Colonic mucosa (tissue), 4 donors: ENCODE results near the gene TRIM15. TPM values are rescaled to one million over a fixed set of nuclear protein-coding genes. Genes with fewer than 3 reads are reported as not detected.
"Not testable (repeated sequence)": the region's sequence is repeated elsewhere in the genome, so short reads cannot be mapped to it uniquely, and the experiment has no call there.

Experiments used
- DNase-seq: peaks from one replicate; pipeline ENCODE4 v3.0.0-alpha.2; 2020
- H3K27ac ChIP-seq: fragments of 200-600 bp; one replicate; pipeline ENCODE4 v1.8.0; 2021
- H3K27me3 ChIP-seq: fragments of 200-600 bp; one replicate; pipeline ENCODE4 v1.8.0; 2021
- H3K36me3 ChIP-seq: fragments of 200-600 bp; one replicate; pipeline ENCODE4 v1.8.0; 2021
- H3K4me1 ChIP-seq: fragments of 200-600 bp; one replicate; pipeline ENCODE4 v1.8.0; 2021; ENCODE audit warnings: mild to moderate bottlenecking
- H3K4me3 ChIP-seq: fragments of 200-600 bp; one replicate; pipeline ENCODE4 v1.8.0; 2021
- H3K9ac ChIP-seq, 2 donors: one replicate each; pipeline ENCODE4 v1.7.0; 2013; ENCODE audit warnings: control low read depth in 2 of 2, low read depth in 2 of 2, low read length in 2 of 2
- H3K9me3 ChIP-seq: fragments of 200-600 bp; one replicate; pipeline ENCODE4 v1.8.0; 2021
- CTCF ChIP-seq: fragments of 200-600 bp; IDR thresholded peaks from one replicate; pipeline ENCODE4 v1.8.0; 2022; ENCODE audit warnings: antibody characterized with exemption, mild to moderate bottlenecking
- intact Hi-C: fragments of 100-400 bp; cut with DNase I; formaldehyde crosslinking; loops from one replicate; pipeline ENCODE4 v1.14.1; 2022
- total RNA-seq, 2 donors: library from RNA; stranded (reverse); fragmentation: NEBNext Ultra II Directional in 1 of 2; extraction: Animal tissue kit (Norgen Biotek cat#: 25700) in 1 of 2; gene quantifications; one replicate each; pipeline ENCODE4 v1.2.1, GENCODE V29; 2021
- donor health status: healthy.
- donor health status: DM: no; HTN: no; CAD: no.
- donor health status: DM: no; HTN: no; CAD: no.

TRIM15 gene
- total RNA-seq, 2 donors from 2014 or later: 26.8 to 47.3 TPM

- H3K9ac ChIP-seq: peak overlapping the region; percentile 76 to 97
- peak overlapping the region; percentile 91 for H3K27ac ChIP-seq
- H3K9me3 ChIP-seq: no peaks in the 10 kb centered on the region
- H3K36me3 ChIP-seq: no peaks in the 10 kb centered on the region
- peaks cover 7% of the 10 kb centered on the region for H3K4me1 ChIP-seq
- no peak for TF ChIP-seq CTCF
- DNase-seq: peak; percentile 82
- intact Hi-C loops: loop anchor here (5.0 kb wide), 1 partner anchor 112 kb away; no protein-coding TSS in a partner anchor
- H3K27me3 ChIP-seq: no peaks in the 10 kb centered on the region
- peak overlapping the region; percentile 91 for H3K4me3 ChIP-seq
Observed at GRCh38 chr6:30213957-30214656, 50.8 kb downstream of the TRIM15 start.

GRCh38 chr6:30214657-30214982 lies 51.3 kb downstream of the TRIM15 start:
- no peaks in the 10 kb centered on the region for H3K27me3 ChIP-seq
- TF ChIP-seq CTCF: no peak
- intact Hi-C loops: loop anchor here (5.0 kb wide), 1 partner anchor 112 kb away; no protein-coding TSS in a partner anchor
- peaks cover 7% of the 10 kb centered on the region for H3K4me1 ChIP-seq
- no peaks in the 10 kb centered on the region for H3K9me3 ChIP-seq
- peak overlapping the region; percentile 91 for H3K27ac ChIP-seq
- no peak for DNase-seq
- H3K9ac ChIP-seq: peak overlapping the region; percentile 76 to 97
- H3K36me3 ChIP-seq: no peaks in the 10 kb centered on the region
- peak overlapping the region; percentile 91 for H3K4me3 ChIP-seq

GRCh38 chr6:30216096-30216495 lies 52.8 kb downstream of the TRIM15 start:
- H3K36me3 ChIP-seq: no peaks in the 10 kb centered on the region
- no peaks in the 10 kb centered on the region for H3K9me3 ChIP-seq
- TF ChIP-seq CTCF: no peak
- intact Hi-C loops: no loop called here
- no peak for DNase-seq
- no peak overlapping the region for H3K27ac ChIP-seq
- no peaks in the 10 kb centered on the region for H3K4me1 ChIP-seq
- no peak overlapping the region for H3K9ac ChIP-seq
- H3K27me3 ChIP-seq: no peaks in the 10 kb centered on the region
- H3K4me3 ChIP-seq: no peak overlapping the region

GRCh38 chr6:30219244-30219643 lies 55.9 kb downstream of the TRIM15 start:
- H3K4me3 ChIP-seq: no peak overlapping the region
- no peaks in the 10 kb centered on the region for H3K9me3 ChIP-seq
- DNase-seq: peak; percentile 72
- no peaks in the 10 kb centered on the region for H3K4me1 ChIP-seq
- TF ChIP-seq CTCF: peak; percentile 69
- H3K27me3 ChIP-seq: no peaks in the 10 kb centered on the region
- no peaks in the 10 kb centered on the region for H3K36me3 ChIP-seq
- H3K27ac ChIP-seq: no peak overlapping the region
- intact Hi-C loops: no loop called here
- H3K9ac ChIP-seq: no peak overlapping the region

- intact Hi-C loops: not testable (repeated sequence)
Observed at GRCh38 chr6:30221395-30221794, 58.0 kb downstream of the TRIM15 start.

GRCh38 chr6:30221956-30222355 lies 58.6 kb downstream of the TRIM15 start:
- DNase-seq, H3K27ac ChIP-seq, H3K36me3 ChIP-seq, H3K9me3 ChIP-seq, H3K27me3 ChIP-seq, H3K9ac ChIP-seq, intact Hi-C loops, H3K4me1 ChIP-seq, H3K4me3 ChIP-seq: not testable (repeated sequence)

More at GRCh38 chr6:30221395-30221794, 58.0 kb downstream of the TRIM15 start:
- not testable (repeated sequence) for H3K27me3 ChIP-seq, H3K27ac ChIP-seq, H3K9me3 ChIP-seq, H3K4me1 ChIP-seq, H3K9ac ChIP-seq, DNase-seq, H3K4me3 ChIP-seq, H3K36me3 ChIP-seq

Other genes starting within 250 kb of the TRIM15 start
- gene HLA-A, start 221.0 kb upstream of the TRIM15 start, total RNA-seq: 1,000 to 10,000 TPM; 1,045 to 1,898 TPM
- gene POLR1H, start 102.3 kb upstream of the TRIM15 start, total RNA-seq: 10 to 100 TPM; 33.2 to 38.4 TPM
- gene PPP1R11, start 96.3 kb upstream of the TRIM15 start, total RNA-seq: 10 to 100 TPM; 77.9 to 87.1 TPM
- 1 to 10 TPM in 1 of 2 donors, under 1 TPM in 1; 0.93 to 1.6 TPM for gene RNF39, start 87.8 kb upstream of the TRIM15 start, total RNA-seq
- gene TRIM31, start 50.5 kb upstream of the TRIM15 start, total RNA-seq: 10 to 100 TPM; 44.4 to 51.2 TPM
- gene TRIM40, start 27.4 kb upstream of the TRIM15 start, total RNA-seq: 10 to 100 TPM; 10.7 to 17.0 TPM
- gene TRIM10, start 2.3 kb upstream of the TRIM15 start, total RNA-seq: 1 to 10 TPM; 3.8 to 3.9 TPM
- 10 to 100 TPM; 48.2 to 53.5 TPM for gene TRIM26, start 49.9 kb downstream of the TRIM15 start, total RNA-seq
- gene TRIM39, start 163.4 kb downstream of the TRIM15 start, total RNA-seq: 10 to 100 TPM; 10.1 to 12.1 TPM
- gene RPP21, start 181.6 kb downstream of the TRIM15 start, total RNA-seq: 10 to 100 TPM; 41.7 to 60.3 TPM